HepG2 (cell line): Measurements from ENCODE around the gene RBBP8NL. TPM values are rescaled to one million over a fixed set of nuclear protein-coding genes. Genes with fewer than 3 reads are reported as not detected.

ENCODE experiments used
- CREM ChIP-seq, 2 experiments: sonication (generic) in 1 of 2; formaldehyde crosslinking in 1 of 2; IDR thresholded peaks; 2 replicates each; pipeline versions ENCODE4 v1.4.0 to v1.6.1; 2016 to 2020; ENCODE audit warnings: antibody characterized with exemption in 1 of 2, mild to moderate bottlenecking in 1 of 2, missing genetic modification reagents in 1 of 2
- ELF3 ChIP-seq: IDR thresholded peaks from 2 replicates; pipeline ENCODE4 v1.6.1; 2016; ENCODE audit warnings: missing genetic modification reagents, missing compliant biosample characterization
- JUND ChIP-seq: sonication (generic); formaldehyde crosslinking; IDR thresholded peaks from 2 replicates; pipeline ENCODE4 v1.8.0; 2022; ENCODE audit warnings: mild to moderate bottlenecking, missing genetic modification reagents
- SNAPC2 ChIP-seq: sonication (generic); formaldehyde crosslinking; IDR thresholded peaks from 2 replicates; pipeline ENCODE4 v1.8.1; 2022; ENCODE audit warnings: mild to moderate bottlenecking, missing genetic modification reagents
- SSRP1 ChIP-seq: IDR thresholded peaks from 2 replicates; pipeline ENCODE4 v1.6.1; 2016; ENCODE audit warnings: control low read depth
- TOE1 ChIP-seq: sonication (generic); formaldehyde crosslinking; IDR thresholded peaks from 2 replicates; pipeline ENCODE4 v1.4.0; 2020; ENCODE audit warnings: mild to moderate bottlenecking, missing genetic modification reagents
- ZFP36L1 ChIP-seq: sonication (generic); formaldehyde crosslinking; IDR thresholded peaks from 2 replicates; pipeline ENCODE4 v1.8.0; 2022; ENCODE audit warnings: mild to moderate bottlenecking, missing genetic modification reagents, moderate library complexity
- ZFP82 ChIP-seq: sonication (generic); formaldehyde crosslinking; IDR thresholded peaks from 2 replicates; pipeline ENCODE4 v1.5.1; 2020; ENCODE audit warnings: mild to moderate bottlenecking, missing genetic modification reagents, borderline replicate concordance
- ZNF484 ChIP-seq: sonication (generic); formaldehyde crosslinking; IDR thresholded peaks from 2 replicates; pipeline ENCODE4 v1.5.1; 2020; ENCODE audit warnings: mild to moderate bottlenecking, low read depth, missing genetic modification reagents, borderline replicate concordance
- ZNF598 ChIP-seq: sonication (generic); formaldehyde crosslinking; IDR thresholded peaks from 2 replicates; pipeline ENCODE4 v1.5.1; 2020; ENCODE audit warnings: mild to moderate bottlenecking, missing genetic modification reagents, borderline replicate concordance
- ZNF75D ChIP-seq: sonication (generic); formaldehyde crosslinking; IDR thresholded peaks from 2 replicates; pipeline ENCODE4 v1.8.1; 2023; ENCODE audit warnings: missing genetic modification reagents, mild to moderate bottlenecking, borderline replicate concordance
- ZNF891 ChIP-seq: sonication (generic); formaldehyde crosslinking; IDR thresholded peaks from 2 replicates; pipeline ENCODE4 v1.5.0; 2020; ENCODE audit warnings: mild to moderate bottlenecking, missing genetic modification reagents
- polyA plus RNA-seq, 8 experiments: library from polyadenylated mRNA; depleted of rRNA in 3 of 8; stranded (reverse) in 7 of 8; unstranded in 1 of 8; fragments of >200 nt; fragmentation: Illumina TruSeq in 4 of 8; extraction: Trizol in 4 of 8; gene quantifications; 2 replicates each; pipeline versions ENCODE4 v1.2.1 to v1.2.3, GENCODE V29; 2011 to 2016; ENCODE audit warnings: low read depth in 4 of 8, missing spikeins in 1 of 8, mixed read lengths in 1 of 8; ENCODE audit not compliant: insufficient read depth in 1 of 8
- total RNA-seq, 5 experiments: library from RNA; depleted of rRNA; stranded (reverse); fragments of >200 nt; fragmentation: Illumina TruSeq; extraction: Trizol; gene quantifications; 2 replicates each; pipeline ENCODE4 v1.2.3, GENCODE V29; 2016; ENCODE audit warnings: low read depth in 1 of 5
- TF ChIP-seq, protein P1 (sequence below): sonication (generic); formaldehyde crosslinking; IDR thresholded peaks from 2 replicates; pipeline ENCODE4; 2020; ENCODE audit warnings: missing genetic modification reagents, mild to moderate bottlenecking, borderline replicate concordance
- TF ChIP-seq, protein P2 (sequence below): sonication (generic); formaldehyde crosslinking; IDR thresholded peaks from 2 replicates; pipeline ENCODE4 v1.9.0; 2021; ENCODE audit warnings: missing genetic modification reagents, borderline replicate concordance
- TF ChIP-seq, protein P3 (sequence below): sonication (generic); formaldehyde crosslinking; IDR thresholded peaks from 2 replicates; pipeline ENCODE4 v1.4.0; 2020; ENCODE audit warnings: missing genetic modification reagents
- TF ChIP-seq, protein P4 (sequence below): sonication (generic); formaldehyde crosslinking; IDR thresholded peaks from 2 replicates; pipeline ENCODE4 v1.4.0; 2020; ENCODE audit warnings: missing genetic modification reagents, mild to moderate bottlenecking, borderline replicate concordance

Gene RBBP8NL
- total and polyA plus RNA-seq, 2 of the 13 experiments (the other 11 are each of a cell fraction or from before 2014, with no cell fraction given), result 0.69 to 0.86 TPM

DNA sequence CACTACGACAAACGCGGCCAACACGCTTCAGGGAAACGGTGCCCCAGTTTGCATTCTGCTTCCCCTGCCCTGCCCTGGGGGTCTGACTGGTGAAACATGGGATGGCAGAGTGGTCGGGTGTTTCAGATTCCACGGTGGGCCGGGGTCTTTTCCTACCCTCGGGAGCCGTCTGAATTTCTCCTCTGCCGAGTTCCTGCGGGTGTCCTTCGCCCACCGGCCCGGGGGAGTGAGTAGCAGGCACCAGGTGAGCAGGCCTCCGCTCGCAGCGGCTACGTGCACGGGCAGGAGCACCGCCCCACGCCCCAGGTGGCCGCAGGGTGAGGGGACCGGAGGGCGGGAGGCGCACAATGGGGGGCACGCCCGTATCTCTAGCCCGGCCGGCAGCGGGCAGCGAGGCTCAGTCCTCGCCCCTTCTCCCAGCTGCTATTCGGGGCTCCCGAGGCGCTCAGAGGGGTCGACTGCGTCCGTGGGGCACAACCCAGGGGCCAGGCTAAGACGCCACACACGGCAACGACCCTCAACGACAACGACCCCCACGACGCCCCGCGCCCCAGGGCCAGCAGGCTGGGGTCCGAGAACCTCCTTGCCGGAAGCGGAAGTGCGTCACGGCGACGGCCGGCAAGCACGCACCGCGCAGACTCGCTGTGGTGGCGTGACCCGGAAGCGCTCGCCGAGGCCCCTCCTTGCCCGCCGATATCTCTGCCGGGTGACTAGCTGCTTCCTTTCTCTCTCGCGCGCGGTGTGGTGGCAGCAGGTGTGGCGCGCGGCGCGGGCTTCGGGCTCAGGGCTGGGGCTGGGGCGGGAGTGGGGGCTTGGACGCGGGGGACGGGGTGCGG is 40.7 kb downstream of the RBBP8NL start, which contains the start of gene RPS21 (continued):
- TF ChIP-seq ZNF891 (CRISPR knock-in tag) (peak; percentile 60; the same call in 1 of the 2 replicates), SSRP1 (CRISPR knock-in tag) (peak; percentile 50; the same call in 1 of the 2 replicates), ELF3 (CRISPR knock-in tag) (peak; percentile 84), JUND (CRISPR knock-in tag) (no peak), ZNF598 (CRISPR knock-in tag) (no peak), SNAPC2 (0 out of 2 replicates have a peak, but pooled peaks have one; percentile 61), ZNF484 (peak; percentile 59; the same call in 1 of the 2 replicates), CREM (IDR thresholded peaks at IDR 0.05) (peak; percentile 78; the same call in 1 of the 2 replicates), CREM (CRISPR knock-in tag; IDR thresholded peaks at IDR 0.05) (peak; percentile 66; the same call in 1 of the 2 replicates), TOE1 (CRISPR knock-in tag) (no peak; the same call in 1 of the 2 replicates), ZNF75D (no peak), ZFP36L1 (CRISPR knock-in tag) (0 out of 2 replicates have a peak, but pooled peaks have one; percentile 34), ZFP82 (CRISPR knock-in tag) (peak; percentile 4; the same call in 1 of the 2 replicates)
- TF ChIP-seq, protein P1, sequence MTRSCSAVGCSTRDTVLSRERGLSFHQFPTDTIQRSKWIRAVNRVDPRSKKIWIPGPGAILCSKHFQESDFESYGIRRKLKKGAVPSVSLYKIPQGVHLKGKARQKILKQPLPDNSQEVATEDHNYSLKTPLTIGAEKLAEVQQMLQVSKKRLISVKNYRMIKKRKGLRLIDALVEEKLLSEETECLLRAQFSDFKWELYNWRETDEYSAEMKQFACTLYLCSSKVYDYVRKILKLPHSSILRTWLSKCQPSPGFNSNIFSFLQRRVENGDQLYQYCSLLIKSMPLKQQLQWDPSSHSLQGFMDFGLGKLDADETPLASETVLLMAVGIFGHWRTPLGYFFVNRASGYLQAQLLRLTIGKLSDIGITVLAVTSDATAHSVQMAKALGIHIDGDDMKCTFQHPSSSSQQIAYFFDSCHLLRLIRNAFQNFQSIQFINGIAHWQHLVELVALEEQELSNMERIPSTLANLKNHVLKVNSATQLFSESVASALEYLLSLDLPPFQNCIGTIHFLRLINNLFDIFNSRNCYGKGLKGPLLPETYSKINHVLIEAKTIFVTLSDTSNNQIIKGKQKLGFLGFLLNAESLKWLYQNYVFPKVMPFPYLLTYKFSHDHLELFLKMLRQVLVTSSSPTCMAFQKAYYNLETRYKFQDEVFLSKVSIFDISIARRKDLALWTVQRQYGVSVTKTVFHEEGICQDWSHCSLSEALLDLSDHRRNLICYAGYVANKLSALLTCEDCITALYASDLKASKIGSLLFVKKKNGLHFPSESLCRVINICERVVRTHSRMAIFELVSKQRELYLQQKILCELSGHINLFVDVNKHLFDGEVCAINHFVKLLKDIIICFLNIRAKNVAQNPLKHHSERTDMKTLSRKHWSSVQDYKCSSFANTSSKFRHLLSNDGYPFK, result peak; percentile 89; the same call in 1 of the 2 replicates
- TF ChIP-seq, protein P2, sequence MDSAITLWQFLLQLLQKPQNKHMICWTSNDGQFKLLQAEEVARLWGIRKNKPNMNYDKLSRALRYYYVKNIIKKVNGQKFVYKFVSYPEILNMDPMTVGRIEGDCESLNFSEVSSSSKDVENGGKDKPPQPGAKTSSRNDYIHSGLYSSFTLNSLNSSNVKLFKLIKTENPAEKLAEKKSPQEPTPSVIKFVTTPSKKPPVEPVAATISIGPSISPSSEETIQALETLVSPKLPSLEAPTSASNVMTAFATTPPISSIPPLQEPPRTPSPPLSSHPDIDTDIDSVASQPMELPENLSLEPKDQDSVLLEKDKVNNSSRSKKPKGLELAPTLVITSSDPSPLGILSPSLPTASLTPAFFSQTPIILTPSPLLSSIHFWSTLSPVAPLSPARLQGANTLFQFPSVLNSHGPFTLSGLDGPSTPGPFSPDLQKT (CRISPR knock-in tag), result no peak
- TF ChIP-seq, protein P3, sequence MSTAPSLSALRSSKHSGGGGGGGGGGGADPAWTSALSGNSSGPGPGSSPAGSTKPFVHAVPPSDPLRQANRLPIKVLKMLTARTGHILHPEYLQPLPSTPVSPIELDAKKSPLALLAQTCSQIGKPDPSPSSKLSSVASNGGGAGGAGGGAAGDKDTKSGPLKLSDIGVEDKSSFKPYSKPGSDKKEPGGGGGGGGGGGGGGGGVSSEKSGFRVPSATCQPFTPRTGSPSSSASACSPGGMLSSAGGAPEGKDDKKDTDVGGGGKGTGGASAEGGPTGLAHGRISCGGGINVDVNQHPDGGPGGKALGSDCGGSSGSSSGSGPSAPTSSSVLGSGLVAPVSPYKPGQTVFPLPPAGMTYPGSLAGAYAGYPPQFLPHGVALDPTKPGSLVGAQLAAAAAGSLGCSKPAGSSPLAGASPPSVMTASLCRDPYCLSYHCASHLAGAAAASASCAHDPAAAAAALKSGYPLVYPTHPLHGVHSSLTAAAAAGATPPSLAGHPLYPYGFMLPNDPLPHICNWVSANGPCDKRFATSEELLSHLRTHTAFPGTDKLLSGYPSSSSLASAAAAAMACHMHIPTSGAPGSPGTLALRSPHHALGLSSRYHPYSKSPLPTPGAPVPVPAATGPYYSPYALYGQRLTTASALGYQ, result peak; percentile 56; the same call in 1 of the 2 replicates
- TF ChIP-seq, protein P4, sequence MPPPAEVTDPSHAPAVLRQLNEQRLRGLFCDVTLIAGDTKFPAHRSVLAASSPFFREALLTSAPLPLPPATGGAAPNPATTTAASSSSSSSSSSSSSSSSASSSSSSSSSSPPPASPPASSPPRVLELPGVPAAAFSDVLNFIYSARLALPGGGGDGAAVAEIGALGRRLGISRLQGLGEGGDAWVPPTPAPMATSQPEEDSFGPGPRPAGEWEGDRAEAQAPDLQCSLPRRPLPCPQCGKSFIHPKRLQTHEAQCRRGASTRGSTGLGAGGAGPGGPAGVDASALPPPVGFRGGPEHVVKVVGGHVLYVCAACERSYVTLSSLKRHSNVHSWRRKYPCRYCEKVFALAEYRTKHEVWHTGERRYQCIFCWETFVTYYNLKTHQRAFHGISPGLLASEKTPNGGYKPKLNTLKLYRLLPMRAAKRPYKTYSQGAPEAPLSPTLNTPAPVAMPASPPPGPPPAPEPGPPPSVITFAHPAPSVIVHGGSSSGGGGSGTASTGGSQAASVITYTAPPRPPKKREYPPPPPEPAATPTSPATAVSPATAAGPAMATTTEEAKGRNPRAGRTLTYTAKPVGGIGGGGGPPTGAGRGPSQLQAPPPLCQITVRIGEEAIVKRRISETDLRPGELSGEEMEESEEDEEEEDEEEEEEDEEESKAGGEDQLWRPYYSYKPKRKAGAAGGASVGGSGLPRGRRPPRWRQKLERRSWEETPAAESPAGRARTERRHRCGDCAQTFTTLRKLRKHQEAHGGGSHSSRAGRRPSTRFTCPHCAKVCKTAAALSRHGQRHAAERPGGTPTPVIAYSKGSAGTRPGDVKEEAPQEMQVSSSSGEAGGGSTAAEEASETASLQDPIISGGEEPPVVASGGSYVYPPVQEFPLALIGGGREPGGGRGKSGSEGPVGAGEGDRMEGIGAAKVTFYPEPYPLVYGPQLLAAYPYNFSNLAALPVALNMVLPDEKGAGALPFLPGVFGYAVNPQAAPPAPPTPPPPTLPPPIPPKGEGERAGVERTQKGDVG (CRISPR knock-in tag), result peak; percentile 79; the same call in 1 of the 2 replicates
